GM12874 (cell line): ENCODE results near the gene NDUFA6.

Experiments used
- TF ChIP-seq, protein P1 (sequence below): IDR thresholded peaks from 2 replicates; pipeline ENCODE4 v1.5.1; 2011; ENCODE audit warnings: low read depth, mild to moderate bottlenecking, control low read depth, low read length, moderate library complexity; ENCODE audit not compliant: insufficient read depth

Gene NDUFA6

DNA sequence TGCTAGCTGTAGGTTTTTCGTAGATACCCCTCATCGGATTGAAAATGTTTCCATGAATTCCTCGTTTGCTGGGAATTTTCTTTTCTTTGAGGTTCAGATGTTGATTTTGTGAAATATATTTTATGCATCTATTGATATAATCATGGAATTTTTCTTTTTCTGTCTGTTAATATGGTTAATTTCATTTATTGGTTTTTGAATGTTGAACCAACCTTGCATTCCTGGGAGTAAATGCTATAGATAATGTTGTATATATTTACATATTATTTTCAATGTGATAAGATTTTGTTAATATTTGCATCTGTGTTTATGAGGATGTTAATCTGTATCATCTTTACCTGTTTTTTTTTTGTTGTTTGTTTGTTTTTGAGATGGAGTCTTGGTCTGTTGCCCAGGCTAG, 10.6 kb upstream of the NDUFA6 start:
- TF ChIP-seq, protein P1, sequence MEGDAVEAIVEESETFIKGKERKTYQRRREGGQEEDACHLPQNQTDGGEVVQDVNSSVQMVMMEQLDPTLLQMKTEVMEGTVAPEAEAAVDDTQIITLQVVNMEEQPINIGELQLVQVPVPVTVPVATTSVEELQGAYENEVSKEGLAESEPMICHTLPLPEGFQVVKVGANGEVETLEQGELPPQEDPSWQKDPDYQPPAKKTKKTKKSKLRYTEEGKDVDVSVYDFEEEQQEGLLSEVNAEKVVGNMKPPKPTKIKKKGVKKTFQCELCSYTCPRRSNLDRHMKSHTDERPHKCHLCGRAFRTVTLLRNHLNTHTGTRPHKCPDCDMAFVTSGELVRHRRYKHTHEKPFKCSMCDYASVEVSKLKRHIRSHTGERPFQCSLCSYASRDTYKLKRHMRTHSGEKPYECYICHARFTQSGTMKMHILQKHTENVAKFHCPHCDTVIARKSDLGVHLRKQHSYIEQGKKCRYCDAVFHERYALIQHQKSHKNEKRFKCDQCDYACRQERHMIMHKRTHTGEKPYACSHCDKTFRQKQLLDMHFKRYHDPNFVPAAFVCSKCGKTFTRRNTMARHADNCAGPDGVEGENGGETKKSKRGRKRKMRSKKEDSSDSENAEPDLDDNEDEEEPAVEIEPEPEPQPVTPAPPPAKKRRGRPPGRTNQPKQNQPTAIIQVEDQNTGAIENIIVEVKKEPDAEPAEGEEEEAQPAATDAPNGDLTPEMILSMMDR: no peak

DNA sequence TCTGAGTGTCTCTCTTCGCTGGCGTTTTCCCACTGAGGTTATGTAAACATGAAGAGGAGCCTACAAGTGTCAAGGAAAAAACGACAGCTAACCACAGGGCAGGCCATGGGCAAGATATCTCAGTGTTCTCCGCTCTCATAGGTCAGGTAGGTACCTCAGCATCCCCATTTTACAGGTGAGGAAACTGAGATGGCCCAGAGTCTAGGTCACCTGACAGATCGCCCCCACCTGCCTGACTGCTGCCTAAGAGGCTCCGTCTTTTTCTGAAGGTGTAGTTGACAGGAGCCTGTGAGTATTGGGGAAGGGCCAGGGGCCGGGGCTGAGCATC, 847 bp upstream of the NDUFA6 start:
- TF ChIP-seq, protein P1: no peak

GRCh38 chr22:42086051-42086450, 4.5 kb downstream of the NDUFA6 start:
- TF ChIP-seq, protein P1: no peak

DNA sequence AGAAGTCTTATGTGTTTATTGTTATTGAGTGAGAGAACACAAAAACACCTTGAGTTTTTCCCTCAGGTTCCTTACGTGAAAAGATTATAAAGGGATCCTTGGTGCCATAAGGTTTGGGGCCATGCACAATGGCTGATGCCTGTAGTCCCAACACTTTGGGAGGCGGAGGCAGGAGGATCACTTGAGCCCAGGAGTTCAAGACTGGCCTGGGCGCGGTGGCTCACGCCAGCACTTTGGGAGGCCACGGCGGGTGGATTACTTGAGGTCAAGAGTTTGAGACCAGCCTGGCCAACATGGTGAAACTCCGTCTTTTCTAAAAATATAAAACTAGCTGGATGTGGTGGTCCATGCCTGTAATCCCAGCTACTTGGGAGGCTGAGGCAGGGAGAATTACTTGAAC, 5.7 kb downstream of the NDUFA6 start:
- TF ChIP-seq, protein P1: no peak

- TF ChIP-seq, protein P1: no peak
Measured at GRCh38 chr22:42083119-42083518, 7.5 kb downstream of the NDUFA6 start.

- TF ChIP-seq, protein P1: no peak
Measured at GRCh38 chr22:42080287-42080686, 10.3 kb downstream of the NDUFA6 start.

DNA sequence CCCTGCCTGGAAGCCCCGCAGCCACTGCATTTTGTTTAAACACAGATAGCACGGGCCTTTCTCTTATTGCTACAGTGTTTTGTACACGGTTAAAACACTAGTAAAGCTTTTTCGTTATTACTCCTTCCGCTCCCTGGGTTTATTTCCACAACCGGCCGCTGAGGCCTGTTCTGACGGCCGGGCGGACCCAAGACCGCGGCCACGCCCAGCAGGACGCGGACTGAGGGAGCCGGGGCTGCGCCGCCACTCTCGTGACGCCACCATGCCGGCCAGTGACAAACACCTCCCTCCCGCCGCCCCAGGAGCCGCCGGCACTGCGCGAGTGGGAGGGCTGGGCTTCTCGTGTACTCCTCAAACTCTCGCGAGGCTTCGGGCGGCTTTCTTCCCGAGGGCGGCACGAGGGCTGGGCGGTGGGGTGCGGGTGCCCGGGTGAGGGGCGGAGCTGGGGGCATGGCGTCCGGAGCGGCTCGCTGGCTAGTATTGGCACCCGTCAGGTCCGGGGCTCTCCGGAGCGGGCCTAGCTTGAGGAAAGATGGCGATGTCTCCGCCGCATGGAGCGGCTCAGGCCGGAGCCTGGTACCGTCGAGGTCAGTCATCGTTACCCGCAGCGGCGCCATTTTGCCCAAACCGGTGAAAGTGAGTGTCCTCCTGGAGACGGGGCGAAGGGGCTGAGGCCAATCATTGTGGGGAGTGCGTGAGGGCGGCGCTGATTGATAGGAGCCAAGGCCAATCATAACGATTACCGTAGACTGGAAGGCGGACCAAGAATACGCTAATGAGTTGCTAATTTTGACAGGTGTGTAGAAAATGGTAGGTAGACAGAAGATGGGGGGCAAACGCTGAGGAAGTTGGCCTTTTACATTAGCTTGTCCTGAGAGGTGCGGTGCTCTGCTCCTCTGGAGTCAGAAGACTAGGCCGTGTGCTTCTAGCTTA, 11.0 kb downstream of the NDUFA6 start, which contains the start of gene SMDT1:
Gene SMDT1 (plus strand): TSS at position 382 of the 933 bp plus-strand sequence. CDS start 69 bp downstream, at position 451.
- TF ChIP-seq, protein P1: no peak
